ENCODE results near the gene MAPRE3. TPM values are rescaled to one million over a fixed set of nuclear protein-coding genes. Genes with fewer than 3 reads are reported as not detected.
"Not testable (repeated sequence)": the region's sequence is repeated elsewhere in the genome, so short reads cannot be mapped to it uniquely, and the experiment has no call there.

Gene MAPRE3
- 2.8 and 7.9 TPM in 2 replicates for total RNA-seq
- 13.9 and 21.0 TPM in 2 replicates for polyA plus RNA-seq
- 18.9 and 29.1 TPM in 2 replicates for polyA plus RNA-seq (2012)
- polyA minus RNA-seq (ENCODE audit: low replicate concordance) = 6.4 and 10.7 TPM in 2 replicates

DNA sequence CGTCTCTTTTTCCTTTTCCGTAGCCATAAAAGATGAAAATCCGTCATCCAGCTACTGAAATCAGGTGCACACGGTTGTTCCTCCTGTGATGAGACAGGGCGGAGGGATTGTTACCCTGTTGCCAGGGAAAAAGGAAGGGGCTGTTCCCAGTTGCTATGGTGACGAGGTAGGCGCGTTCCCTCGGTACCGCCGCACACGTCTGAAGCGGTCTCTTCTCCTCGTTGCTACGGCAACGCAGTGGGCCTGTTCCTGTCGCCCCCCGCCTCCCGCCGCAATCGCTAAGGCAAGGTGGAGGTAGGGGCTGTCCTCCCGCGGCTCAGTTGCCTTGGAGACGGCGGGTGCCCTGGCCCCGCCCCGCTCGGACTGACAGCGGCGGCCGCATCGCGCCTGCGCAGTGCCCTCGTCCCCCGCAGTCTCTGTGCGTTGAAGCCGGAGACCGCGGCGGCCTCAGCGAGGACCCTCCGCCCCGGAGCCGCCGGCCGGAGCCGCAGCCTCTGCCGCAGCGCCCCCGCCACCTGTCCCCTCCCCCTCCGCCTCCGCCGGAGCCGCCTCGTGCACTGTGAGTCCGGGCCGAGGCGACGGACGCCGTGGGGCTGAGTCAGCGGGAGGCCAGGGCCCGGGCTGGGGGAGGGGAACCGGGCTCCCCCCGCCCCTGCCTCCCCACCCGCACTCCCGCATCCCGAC lies at the start of gene MAPRE3:
MAPRE3 (plus strand) TSS at position 394 of the 684 bp plus-strand sequence. CDS start 51,582 bp downstream, outside the sequence.
- no peaks in the 10 kb centered on the region for H3K79me2 ChIP-seq (ENCODE audit: control insufficient read depth, insufficient read depth, low read length)

DNA sequence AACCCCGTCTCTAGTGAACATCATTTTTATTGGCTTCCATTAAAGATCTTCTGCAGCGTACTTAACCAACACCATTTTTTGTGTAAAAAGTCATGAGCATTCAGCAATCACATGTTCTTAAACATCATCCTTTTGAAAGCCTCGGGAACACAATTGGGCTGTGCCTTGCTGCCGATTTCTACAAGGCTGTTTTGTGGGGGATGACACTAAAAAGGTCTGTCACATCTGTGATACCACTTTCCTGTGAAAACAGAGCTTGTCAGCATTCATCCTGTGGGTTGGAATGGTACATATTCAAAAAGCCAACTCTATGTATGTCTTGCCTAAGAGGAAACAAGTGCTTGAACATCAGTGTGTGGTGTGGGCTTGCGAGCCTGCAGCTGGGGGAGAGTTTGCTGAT lies 49.1 kb upstream of the MAPRE3 start:
- Histone ChIP-seq H3K27ac (ENCODE audit: insufficient read depth, low read length) (no peak overlapping the region), H3K36me3 (ENCODE audit: control insufficient read depth, insufficient read depth, low read length) (no peaks in the 10 kb centered on the region), H4K20me1 (ENCODE audit: control insufficient read depth, extremely low read depth, insufficient read depth, low read length) (no peaks in the 10 kb centered on the region), H3K4me2 (ENCODE audit: extremely low read depth, insufficient read depth, low read length) (no peak overlapping the region), H3K27me3 (ENCODE audit: control insufficient read depth, insufficient read depth, low read length) (peaks cover 8% of the 10 kb centered on the region), H3K79me2 (ENCODE audit: control insufficient read depth, insufficient read depth, low read length) (no peaks in the 10 kb centered on the region), H3K9ac (ENCODE audit: insufficient read depth, low read length) (no peak overlapping the region), H3K9me3 (ENCODE audit: control insufficient read depth, insufficient read depth, low read depth, low read length) (no peaks in the 10 kb centered on the region), H3K4me1 (ENCODE audit: control insufficient read depth, extremely low read depth, insufficient read depth, low read length) (no peaks in the 10 kb centered on the region), H2AFZ (ENCODE audit: low read length) (no peak overlapping the region), H3K4me3 (replicated peaks in 1 of 4; ENCODE audit: control extremely low read depth in 1 of 4, insufficient read depth in 1 of 4, low read depth in 3 of 4, low read length in 4 of 4) (no peak overlapping the region)
- no peak for DNase-seq (ENCODE audit: low read depth in 2 of 2)
- TF ChIP-seq EZH2 (IDR thresholded peaks at IDR 0.05; ENCODE audit: low read length, missing control alignments) = no peak
- TF ChIP-seq, protein P1, sequence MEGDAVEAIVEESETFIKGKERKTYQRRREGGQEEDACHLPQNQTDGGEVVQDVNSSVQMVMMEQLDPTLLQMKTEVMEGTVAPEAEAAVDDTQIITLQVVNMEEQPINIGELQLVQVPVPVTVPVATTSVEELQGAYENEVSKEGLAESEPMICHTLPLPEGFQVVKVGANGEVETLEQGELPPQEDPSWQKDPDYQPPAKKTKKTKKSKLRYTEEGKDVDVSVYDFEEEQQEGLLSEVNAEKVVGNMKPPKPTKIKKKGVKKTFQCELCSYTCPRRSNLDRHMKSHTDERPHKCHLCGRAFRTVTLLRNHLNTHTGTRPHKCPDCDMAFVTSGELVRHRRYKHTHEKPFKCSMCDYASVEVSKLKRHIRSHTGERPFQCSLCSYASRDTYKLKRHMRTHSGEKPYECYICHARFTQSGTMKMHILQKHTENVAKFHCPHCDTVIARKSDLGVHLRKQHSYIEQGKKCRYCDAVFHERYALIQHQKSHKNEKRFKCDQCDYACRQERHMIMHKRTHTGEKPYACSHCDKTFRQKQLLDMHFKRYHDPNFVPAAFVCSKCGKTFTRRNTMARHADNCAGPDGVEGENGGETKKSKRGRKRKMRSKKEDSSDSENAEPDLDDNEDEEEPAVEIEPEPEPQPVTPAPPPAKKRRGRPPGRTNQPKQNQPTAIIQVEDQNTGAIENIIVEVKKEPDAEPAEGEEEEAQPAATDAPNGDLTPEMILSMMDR (conservative IDR thresholded peaks at IDR 0.05 in 1 of 2, IDR thresholded peaks at IDR 0.05 in 1 of 2; ENCODE audit: low read depth in 1 of 2, low read length in 2 of 2) = no peak

More for the DNA sequence above, at the start of gene MAPRE3:
- peaks cover 17% of the 10 kb centered on the region for H3K27me3 ChIP-seq (ENCODE audit: control insufficient read depth, insufficient read depth, low read length)
- DNase-seq (ENCODE audit: low read depth in 2 of 2) = peak; percentile 53 to 69
- H3K9me3 ChIP-seq (ENCODE audit: control insufficient read depth, insufficient read depth, low read depth, low read length) = no peaks in the 10 kb centered on the region
- peak within 1 kb of the TSS; percentile 93 for H2AFZ ChIP-seq (ENCODE audit: low read length)
- no peaks in the 10 kb centered on the region for H3K36me3 ChIP-seq (ENCODE audit: control insufficient read depth, insufficient read depth, low read length)
- H3K4me2 ChIP-seq (ENCODE audit: extremely low read depth, insufficient read depth, low read length) = peak within 1 kb of the TSS; percentile 99
- TF ChIP-seq, protein P1 (conservative IDR thresholded peaks at IDR 0.05 in 1 of 2, IDR thresholded peaks at IDR 0.05 in 1 of 2; ENCODE audit: low read depth in 1 of 2, low read length in 2 of 2) = no peak
- no peak for TF ChIP-seq EZH2 (IDR thresholded peaks at IDR 0.05; ENCODE audit: low read length, missing control alignments)
- no peaks in the 10 kb centered on the region for H4K20me1 ChIP-seq (ENCODE audit: control insufficient read depth, extremely low read depth, insufficient read depth, low read length)
- peak within 1 kb of the TSS; percentile 74 for H3K9ac ChIP-seq (ENCODE audit: insufficient read depth, low read length)
- H3K4me1 ChIP-seq (ENCODE audit: control insufficient read depth, extremely low read depth, insufficient read depth, low read length) = peaks cover 6% of the 10 kb centered on the region
- peak within 1 kb of the TSS; percentile 64 to 91 (median 85) for H3K4me3 ChIP-seq (replicated peaks in 1 of 4; ENCODE audit: control extremely low read depth in 1 of 4, insufficient read depth in 1 of 4, low read depth in 3 of 4, low read length in 4 of 4)
- peak within 1 kb of the TSS; percentile 82 for H3K27ac ChIP-seq (ENCODE audit: insufficient read depth, low read length)

DNA sequence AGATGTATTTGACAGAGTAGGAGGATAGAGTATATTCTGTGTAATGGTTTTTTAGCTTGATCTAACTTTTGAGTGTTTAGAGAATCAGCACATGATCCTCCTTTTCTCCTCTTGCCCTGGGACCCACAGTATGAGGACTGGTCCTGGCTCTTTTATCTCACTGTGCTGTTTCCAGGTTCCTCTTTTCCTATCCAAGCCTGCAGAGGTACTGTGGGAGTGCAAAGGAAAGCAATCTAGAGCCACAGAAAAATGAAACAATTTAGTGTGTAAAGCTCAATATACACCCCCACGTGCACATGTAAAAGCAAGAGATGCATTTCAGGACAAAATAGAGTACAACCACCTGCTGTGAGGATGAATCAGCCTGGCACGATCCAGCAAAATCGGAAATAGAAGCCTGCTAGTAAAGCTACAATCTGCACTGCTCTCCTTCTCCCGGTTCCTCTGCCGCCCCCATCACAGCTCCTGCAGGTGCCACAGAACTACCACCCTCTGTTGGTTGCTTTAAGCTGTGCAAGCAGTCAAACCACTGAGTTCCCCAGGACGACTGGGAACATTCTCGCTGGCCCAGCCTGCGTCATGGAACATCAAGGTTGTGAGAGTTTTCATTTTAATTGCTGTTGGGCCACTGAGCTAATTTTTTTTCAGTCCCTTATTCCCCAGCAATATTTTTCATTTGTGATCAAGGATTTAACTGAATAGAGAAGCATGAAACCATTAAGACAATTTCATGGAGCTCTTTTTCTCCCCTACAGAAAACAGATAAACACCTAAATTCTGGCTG lies 47.8 kb upstream of the MAPRE3 start:
- no peaks in the 10 kb centered on the region for H3K4me1 ChIP-seq (ENCODE audit: control insufficient read depth, extremely low read depth, insufficient read depth, low read length)
- no peak overlapping the region for H3K27ac ChIP-seq (ENCODE audit: insufficient read depth, low read length)
- peaks cover 5% of the 10 kb centered on the region for H3K27me3 ChIP-seq (ENCODE audit: control insufficient read depth, insufficient read depth, low read length)
- H4K20me1 ChIP-seq (ENCODE audit: control insufficient read depth, extremely low read depth, insufficient read depth, low read length) = no peaks in the 10 kb centered on the region
- H3K4me2 ChIP-seq (ENCODE audit: extremely low read depth, insufficient read depth, low read length) = no peak overlapping the region
- no peak overlapping the region for H3K9ac ChIP-seq (ENCODE audit: insufficient read depth, low read length)
- H3K79me2 ChIP-seq (ENCODE audit: control insufficient read depth, insufficient read depth, low read length) = no peaks in the 10 kb centered on the region
- no peak overlapping the region for H2AFZ ChIP-seq (ENCODE audit: low read length)
- H3K9me3 ChIP-seq (ENCODE audit: control insufficient read depth, insufficient read depth, low read depth, low read length) = no peaks in the 10 kb centered on the region
- H3K4me3 ChIP-seq (replicated peaks in 1 of 4; ENCODE audit: control extremely low read depth in 1 of 4, insufficient read depth in 1 of 4, low read depth in 3 of 4, low read length in 4 of 4) = no peak overlapping the region
- no peak for TF ChIP-seq EZH2 (IDR thresholded peaks at IDR 0.05; ENCODE audit: low read length, missing control alignments)
- TF ChIP-seq, protein P1 (conservative IDR thresholded peaks at IDR 0.05 in 1 of 2, IDR thresholded peaks at IDR 0.05 in 1 of 2; ENCODE audit: low read depth in 1 of 2, low read length in 2 of 2) = peak; percentile 49 to 54
- no peaks in the 10 kb centered on the region for H3K36me3 ChIP-seq (ENCODE audit: control insufficient read depth, insufficient read depth, low read length)
- peak; percentile 15 to 38 for DNase-seq (ENCODE audit: low read depth in 2 of 2)

DNA sequence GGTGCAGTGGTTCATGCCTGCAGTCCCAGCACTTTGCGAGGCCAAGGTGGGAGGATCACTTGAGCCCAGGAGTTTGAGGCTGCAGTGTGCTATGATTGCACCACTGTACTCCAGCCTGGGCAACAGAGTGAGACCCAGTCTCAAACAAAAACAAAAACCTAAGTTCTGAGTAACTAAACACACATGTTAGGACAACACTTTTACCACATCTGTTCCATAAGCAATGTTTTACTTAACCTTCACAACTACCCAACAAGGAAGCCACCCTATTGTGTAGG lies 47.3 kb upstream of the MAPRE3 start:
- not testable (repeated sequence) for H3K27me3 ChIP-seq (ENCODE audit: control insufficient read depth, insufficient read depth, low read length); H3K4me1 ChIP-seq (ENCODE audit: control insufficient read depth, extremely low read depth, insufficient read depth, low read length); H3K79me2 ChIP-seq (ENCODE audit: control insufficient read depth, insufficient read depth, low read length); H3K9me3 ChIP-seq (ENCODE audit: control insufficient read depth, insufficient read depth, low read depth, low read length); H4K20me1 ChIP-seq (ENCODE audit: control insufficient read depth, extremely low read depth, insufficient read depth, low read length); H3K9ac ChIP-seq (ENCODE audit: insufficient read depth, low read length); H3K4me3 ChIP-seq (replicated peaks in 1 of 4; ENCODE audit: control extremely low read depth in 1 of 4, insufficient read depth in 1 of 4, low read depth in 3 of 4, low read length in 4 of 4); H2AFZ ChIP-seq (ENCODE audit: low read length); H3K4me2 ChIP-seq (ENCODE audit: extremely low read depth, insufficient read depth, low read length); H3K27ac ChIP-seq (ENCODE audit: insufficient read depth, low read length); H3K36me3 ChIP-seq (ENCODE audit: control insufficient read depth, insufficient read depth, low read length); DNase-seq (ENCODE audit: low read depth in 2 of 2)

Data from fibroblast of lung (primary cell).